ENCODE data around the gene RTN4IP1.

DNA sequence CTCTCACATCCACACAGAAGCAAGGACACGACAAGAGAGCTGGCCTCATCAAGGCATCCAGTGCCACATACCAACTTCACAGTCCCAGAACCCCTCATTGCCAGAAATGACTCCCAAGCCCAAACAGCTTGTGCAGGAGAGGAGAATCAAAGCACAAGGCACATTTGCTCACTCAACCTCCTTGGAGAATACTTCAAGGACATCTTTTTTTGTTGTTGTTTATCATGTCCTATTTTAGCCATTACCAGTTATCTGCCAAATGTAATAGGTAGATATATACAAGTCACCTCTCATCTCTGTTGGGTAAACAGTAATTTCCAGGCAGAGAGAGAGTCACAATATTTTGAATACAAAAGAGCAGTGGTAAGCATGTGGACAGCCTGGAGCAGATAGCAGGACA is 47.8 kb downstream of the RTN4IP1 start:
- TF ChIP-seq YY1 (IDR thresholded peaks at IDR 0.05; ENCODE audit: low read depth, low read length) (no peak), SP1 (IDR thresholded peaks at IDR 0.05; ENCODE audit: low read depth, low read length) (no peak), CEBPB (IDR thresholded peaks at IDR 0.05; ENCODE audit: borderline replicate concordance in 1 of 2, low read depth in 2 of 2, low read length in 2 of 2) (no peak), TCF12 (IDR thresholded peaks at IDR 0.05; ENCODE audit: low read depth, low read length) (no peak), POLR2A (IDR thresholded peaks at IDR 0.05; ENCODE audit: low read depth, low read length) (no peak), KDM1A (IDR thresholded peaks at IDR 0.05; ENCODE audit: borderline replicate concordance) (no peak), JUND (IDR thresholded peaks at IDR 0.05; ENCODE audit: low read depth, low read length) (no peak), FOXK2 (IDR thresholded peaks at IDR 0.05) (no peak), TBL1XR1 (IDR thresholded peaks at IDR 0.05; ENCODE audit: low read depth, low read length) (no peak), EZH2 (IDR thresholded peaks at IDR 0.05; ENCODE audit: borderline replicate concordance, control insufficient read depth, low read depth, low read length) (no peak)
- TF ChIP-seq, protein P1, sequence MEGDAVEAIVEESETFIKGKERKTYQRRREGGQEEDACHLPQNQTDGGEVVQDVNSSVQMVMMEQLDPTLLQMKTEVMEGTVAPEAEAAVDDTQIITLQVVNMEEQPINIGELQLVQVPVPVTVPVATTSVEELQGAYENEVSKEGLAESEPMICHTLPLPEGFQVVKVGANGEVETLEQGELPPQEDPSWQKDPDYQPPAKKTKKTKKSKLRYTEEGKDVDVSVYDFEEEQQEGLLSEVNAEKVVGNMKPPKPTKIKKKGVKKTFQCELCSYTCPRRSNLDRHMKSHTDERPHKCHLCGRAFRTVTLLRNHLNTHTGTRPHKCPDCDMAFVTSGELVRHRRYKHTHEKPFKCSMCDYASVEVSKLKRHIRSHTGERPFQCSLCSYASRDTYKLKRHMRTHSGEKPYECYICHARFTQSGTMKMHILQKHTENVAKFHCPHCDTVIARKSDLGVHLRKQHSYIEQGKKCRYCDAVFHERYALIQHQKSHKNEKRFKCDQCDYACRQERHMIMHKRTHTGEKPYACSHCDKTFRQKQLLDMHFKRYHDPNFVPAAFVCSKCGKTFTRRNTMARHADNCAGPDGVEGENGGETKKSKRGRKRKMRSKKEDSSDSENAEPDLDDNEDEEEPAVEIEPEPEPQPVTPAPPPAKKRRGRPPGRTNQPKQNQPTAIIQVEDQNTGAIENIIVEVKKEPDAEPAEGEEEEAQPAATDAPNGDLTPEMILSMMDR (IDR thresholded peaks at IDR 0.05 in 2 of 3, conservative IDR thresholded peaks at IDR 0.05 in 1 of 3; ENCODE audit: control insufficient read depth in 2 of 3, extremely low read depth in 1 of 3, insufficient read depth in 1 of 3, low read depth in 3 of 3, low read length in 3 of 3), result no peak
- TF ChIP-seq, protein P2, sequence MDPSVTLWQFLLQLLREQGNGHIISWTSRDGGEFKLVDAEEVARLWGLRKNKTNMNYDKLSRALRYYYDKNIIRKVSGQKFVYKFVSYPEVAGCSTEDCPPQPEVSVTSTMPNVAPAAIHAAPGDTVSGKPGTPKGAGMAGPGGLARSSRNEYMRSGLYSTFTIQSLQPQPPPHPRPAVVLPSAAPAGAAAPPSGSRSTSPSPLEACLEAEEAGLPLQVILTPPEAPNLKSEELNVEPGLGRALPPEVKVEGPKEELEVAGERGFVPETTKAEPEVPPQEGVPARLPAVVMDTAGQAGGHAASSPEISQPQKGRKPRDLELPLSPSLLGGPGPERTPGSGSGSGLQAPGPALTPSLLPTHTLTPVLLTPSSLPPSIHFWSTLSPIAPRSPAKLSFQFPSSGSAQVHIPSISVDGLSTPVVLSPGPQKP (IDR thresholded peaks at IDR 0.05; ENCODE audit: low read depth, low read length), result no peak
- TF ChIP-seq, protein P3, sequence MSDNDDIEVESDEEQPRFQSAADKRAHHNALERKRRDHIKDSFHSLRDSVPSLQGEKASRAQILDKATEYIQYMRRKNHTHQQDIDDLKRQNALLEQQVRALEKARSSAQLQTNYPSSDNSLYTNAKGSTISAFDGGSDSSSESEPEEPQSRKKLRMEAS (IDR thresholded peaks at IDR 0.05; ENCODE audit: low read depth, low read length), result no peak
- TF ChIP-seq, protein P4, sequence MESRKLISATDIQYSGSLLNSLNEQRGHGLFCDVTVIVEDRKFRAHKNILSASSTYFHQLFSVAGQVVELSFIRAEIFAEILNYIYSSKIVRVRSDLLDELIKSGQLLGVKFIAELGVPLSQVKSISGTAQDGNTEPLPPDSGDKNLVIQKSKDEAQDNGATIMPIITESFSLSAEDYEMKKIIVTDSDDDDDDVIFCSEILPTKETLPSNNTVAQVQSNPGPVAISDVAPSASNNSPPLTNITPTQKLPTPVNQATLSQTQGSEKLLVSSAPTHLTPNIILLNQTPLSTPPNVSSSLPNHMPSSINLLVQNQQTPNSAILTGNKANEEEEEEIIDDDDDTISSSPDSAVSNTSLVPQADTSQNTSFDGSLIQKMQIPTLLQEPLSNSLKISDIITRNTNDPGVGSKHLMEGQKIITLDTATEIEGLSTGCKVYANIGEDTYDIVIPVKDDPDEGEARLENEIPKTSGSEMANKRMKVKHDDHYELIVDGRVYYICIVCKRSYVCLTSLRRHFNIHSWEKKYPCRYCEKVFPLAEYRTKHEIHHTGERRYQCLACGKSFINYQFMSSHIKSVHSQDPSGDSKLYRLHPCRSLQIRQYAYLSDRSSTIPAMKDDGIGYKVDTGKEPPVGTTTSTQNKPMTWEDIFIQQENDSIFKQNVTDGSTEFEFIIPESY (IDR thresholded peaks at IDR 0.05), result no peak

All from GM12878 (cell line).